WTC11 (cell line): ENCODE measurements around the gene TTC7B. TPM values are rescaled to one million over a fixed set of nuclear protein-coding genes. Genes with fewer than 3 reads are reported as not detected.
A peak's percentile ranks its signal among the peaks of the same experiment; 100 is the strongest.

Source experiments
- ATAC-seq: fragments of 200-7000 bp; cut with Tn5 transposase; 2 replicates; pipeline ENCODE4 v1.10.0; 2021; ENCODE audit warnings: mild to moderate bottlenecking, moderate library complexity
- CTCF ChIA-PET: fragments of 300-600 bp; sonication (Branson Sonifier 250); formaldehyde crosslinking; loops from one replicate; lab custom pipeline; 2021; ENCODE audit warnings: antibody characterized with exemption; lab: Charles Lee
- POLR2A ChIA-PET: fragments of 350-600 bp; sonication (Branson Sonifier 250); formaldehyde crosslinking; loops from one replicate; lab custom pipeline; 2021; ENCODE audit warnings: antibody characterized with exemption; lab: Charles Lee
- DNase-seq: peaks from one replicate; pipeline ENCODE4 v3.0.0; 2021; ENCODE audit warnings: low spot score
- H3K27ac Mint-ChIP-seq: 2 replicates; pipeline ENCODE4 v1.8.0; 2021; ENCODE audit warnings: mixed read lengths
- H3K27me3 Mint-ChIP-seq: 2 replicates; pipeline ENCODE4 v1.8.0; 2021; ENCODE audit warnings: low read depth, mild to moderate bottlenecking, moderate library complexity, mixed read lengths
- H3K36me3 Mint-ChIP-seq: 2 replicates; pipeline ENCODE4 v1.8.0; 2021; ENCODE audit warnings: mixed read lengths
- H3K4me1 Mint-ChIP-seq: 2 replicates; pipeline ENCODE4 v1.8.0; 2022; ENCODE audit warnings: mixed read lengths
- H3K4me3 Mint-ChIP-seq: 2 replicates; pipeline ENCODE4 v1.8.0; 2021; ENCODE audit warnings: mild to moderate bottlenecking, moderate library complexity, mixed read lengths
- H3K9me3 Mint-ChIP-seq: 2 replicates; pipeline ENCODE4 v1.8.0; 2021; ENCODE audit warnings: mixed read lengths
- ATF1 ChIP-seq: sonication (generic); formaldehyde crosslinking; IDR thresholded peaks from 2 replicates; pipeline ENCODE4 v1.8.1; 2023; ENCODE audit warnings: mild to moderate bottlenecking, moderate library complexity, missing genetic modification reagents
- FOXK1 ChIP-seq: sonication (generic); formaldehyde crosslinking; IDR thresholded peaks from 2 replicates; pipeline ENCODE4 v1.8.0; 2022; ENCODE audit warnings: mild to moderate bottlenecking, moderate library complexity, missing genetic modification reagents
- FOXP1 ChIP-seq: sonication (generic); formaldehyde crosslinking; IDR thresholded peaks from 2 replicates; pipeline ENCODE4 v1.8.0; 2022; ENCODE audit warnings: missing genetic modification reagents, mild to moderate bottlenecking, moderate library complexity, borderline replicate concordance
- GABPB1 ChIP-seq: sonication (generic); formaldehyde crosslinking; IDR thresholded peaks from 2 replicates; pipeline ENCODE4 v1.8.1; 2023; ENCODE audit warnings: mild to moderate bottlenecking, missing genetic modification reagents
- GTF2I ChIP-seq: fragments of 250-450 bp; sonication (Bioruptor Pico); conservative IDR thresholded peaks from 2 replicates; pipeline ENCODE4 v1.4.0; 2021; ENCODE audit warnings: mild to moderate bottlenecking
- NR1H2 ChIP-seq: sonication (generic); formaldehyde crosslinking; IDR thresholded peaks from 2 replicates; pipeline ENCODE4 v1.9.0; 2021; ENCODE audit warnings: mild to moderate bottlenecking, moderate library complexity, missing genetic modification reagents
- RORB ChIP-seq: fragments of 250-450 bp; sonication (Bioruptor Pico); IDR thresholded peaks from 2 replicates; pipeline ENCODE4 v1.9.0; 2021; ENCODE audit warnings: mild to moderate bottlenecking
- ZNF263 ChIP-seq: sonication (generic); formaldehyde crosslinking; IDR thresholded peaks from 2 replicates; pipeline ENCODE4 v1.8.1; 2022; ENCODE audit warnings: low read depth, mild to moderate bottlenecking, moderate library complexity, missing genetic modification reagents
- ZNF416 ChIP-seq: fragments of 250-450 bp; sonication (Bioruptor Pico); IDR thresholded peaks from 2 replicates; pipeline ENCODE4 v1.9.0; 2021; ENCODE audit warnings: mild to moderate bottlenecking, inconsistent platforms
- ZNF423 ChIP-seq: fragments of 250-450 bp; sonication (Bioruptor Pico); IDR thresholded peaks from 2 replicates; pipeline ENCODE4 v2.1.2; 2022; ENCODE audit warnings: mild to moderate bottlenecking, moderate library complexity
- total RNA-seq: library from RNA; stranded (reverse); gene quantifications from 3 replicates; pipeline ENCODE4 v1.2.3, GENCODE V29; 2021
- TF ChIP-seq, protein P1 (sequence below): sonication (generic); formaldehyde crosslinking; IDR thresholded peaks from 2 replicates; pipeline ENCODE4 v1.8.1; 2023; ENCODE audit warnings: mild to moderate bottlenecking, missing genetic modification reagents
- TF ChIP-seq, protein P2 (sequence below): sonication (generic); formaldehyde crosslinking; IDR thresholded peaks from 2 replicates; pipeline ENCODE4 v1.8.0; 2022; ENCODE audit warnings: mild to moderate bottlenecking, missing genetic modification reagents
- TF ChIP-seq, protein P3 (sequence below): fragments of 250-450 bp; sonication (Bioruptor Pico); conservative IDR thresholded peaks from 2 replicates; pipeline ENCODE4 v1.9.0; 2021; ENCODE audit warnings: mild to moderate bottlenecking

The TTC7B gene
- total RNA-seq, 1 experiment from 2014 or later, result 27.6 TPM

DNA sequence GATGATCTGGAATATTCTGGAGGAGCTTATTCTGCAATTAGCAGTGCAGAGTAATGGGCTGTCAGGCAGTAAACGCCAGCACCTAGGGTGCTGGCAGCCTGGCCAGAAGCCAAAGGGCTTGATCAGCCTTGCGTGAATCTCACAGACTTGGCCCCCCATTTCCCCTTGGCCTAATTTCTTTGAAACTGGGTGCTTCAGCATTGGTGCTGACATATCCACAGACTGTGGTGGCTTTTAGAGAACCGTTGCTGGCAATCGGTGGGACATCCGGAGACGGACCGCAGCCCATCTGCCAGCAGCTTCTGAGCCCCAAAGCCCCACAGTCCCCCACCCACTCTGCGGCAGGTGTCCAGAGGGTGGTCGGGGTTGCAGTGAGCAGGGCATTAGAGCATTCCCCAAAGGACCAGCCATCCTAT lies 262.3 kb downstream of the TTC7B start (continued):
- TF ChIP-seq, protein P1, sequence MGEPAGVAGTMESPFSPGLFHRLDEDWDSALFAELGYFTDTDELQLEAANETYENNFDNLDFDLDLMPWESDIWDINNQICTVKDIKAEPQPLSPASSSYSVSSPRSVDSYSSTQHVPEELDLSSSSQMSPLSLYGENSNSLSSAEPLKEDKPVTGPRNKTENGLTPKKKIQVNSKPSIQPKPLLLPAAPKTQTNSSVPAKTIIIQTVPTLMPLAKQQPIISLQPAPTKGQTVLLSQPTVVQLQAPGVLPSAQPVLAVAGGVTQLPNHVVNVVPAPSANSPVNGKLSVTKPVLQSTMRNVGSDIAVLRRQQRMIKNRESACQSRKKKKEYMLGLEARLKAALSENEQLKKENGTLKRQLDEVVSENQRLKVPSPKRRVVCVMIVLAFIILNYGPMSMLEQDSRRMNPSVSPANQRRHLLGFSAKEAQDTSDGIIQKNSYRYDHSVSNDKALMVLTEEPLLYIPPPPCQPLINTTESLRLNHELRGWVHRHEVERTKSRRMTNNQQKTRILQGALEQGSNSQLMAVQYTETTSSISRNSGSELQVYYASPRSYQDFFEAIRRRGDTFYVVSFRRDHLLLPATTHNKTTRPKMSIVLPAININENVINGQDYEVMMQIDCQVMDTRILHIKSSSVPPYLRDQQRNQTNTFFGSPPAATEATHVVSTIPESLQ, result no peak
- no peak for TF ChIP-seq ZNF263 (CRISPR knock-in tag)
- TF ChIP-seq, protein P2, sequence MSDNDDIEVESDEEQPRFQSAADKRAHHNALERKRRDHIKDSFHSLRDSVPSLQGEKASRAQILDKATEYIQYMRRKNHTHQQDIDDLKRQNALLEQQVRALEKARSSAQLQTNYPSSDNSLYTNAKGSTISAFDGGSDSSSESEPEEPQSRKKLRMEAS (CRISPR knock-in tag), result no peak
- TF ChIP-seq FOXK1 (CRISPR knock-in tag), result no peak

DNA sequence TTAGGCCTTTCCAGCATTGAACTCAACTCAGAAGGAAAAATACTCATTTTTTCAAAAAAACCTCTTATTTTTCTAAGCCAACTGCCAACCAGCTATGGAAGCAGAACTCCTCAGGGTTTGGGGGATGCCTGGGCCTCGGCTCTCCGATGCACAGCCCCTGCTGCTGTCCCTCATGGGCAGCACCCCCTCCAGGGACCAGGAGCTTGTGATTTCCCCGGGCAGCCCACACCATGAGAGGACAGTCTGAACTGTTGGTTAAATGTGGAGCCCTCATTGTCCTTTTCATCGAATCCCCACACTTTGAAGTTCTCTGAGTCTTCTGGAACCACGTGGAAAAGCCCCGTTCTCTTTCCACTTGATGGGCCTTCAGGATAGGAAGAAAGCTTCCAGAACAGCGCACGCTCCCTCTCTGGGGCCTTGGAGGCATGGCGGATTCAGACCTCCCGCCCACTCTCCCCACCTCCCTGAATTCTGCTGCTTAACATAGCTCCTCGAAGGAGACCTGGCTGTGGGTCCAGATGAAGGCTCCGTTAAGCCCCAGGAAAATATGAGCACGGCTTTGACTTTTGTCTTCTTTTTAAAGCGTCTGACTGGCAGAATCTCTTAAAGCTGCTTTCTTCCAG lies 262.8 kb downstream of the TTC7B start:
- DNase-seq (no peak), ATAC-seq (peak; percentile 32)
- Mint-ChIP-seq H3K36me3 (peaks cover 6% of the 10 kb centered on the region), H3K4me1 (peaks cover 17% of the 10 kb centered on the region), H3K4me3 (no peak overlapping the region), H3K27ac (no peak overlapping the region), H3K9me3 (peaks cover 10% of the 10 kb centered on the region), H3K27me3 (peaks cover 5% of the 10 kb centered on the region)
- ChIA-PET CTCF (interaction anchor here (0.5 to 1.2 kb wide), 6 partner anchors 11 to 204 kb away, joined by 3 to 5 read pairs (median 3); no protein-coding TSS in a partner anchor), POLR2A (interaction anchor here (0.6 to 1.0 kb wide), 2 partner anchors 52 to 213 kb away, joined by 3 to 5 read pairs; no protein-coding TSS in a partner anchor)
- no peak for TF ChIP-seq FOXP1
- TF ChIP-seq, protein P2 (CRISPR knock-in tag), result no peak
- TF ChIP-seq, protein P3, sequence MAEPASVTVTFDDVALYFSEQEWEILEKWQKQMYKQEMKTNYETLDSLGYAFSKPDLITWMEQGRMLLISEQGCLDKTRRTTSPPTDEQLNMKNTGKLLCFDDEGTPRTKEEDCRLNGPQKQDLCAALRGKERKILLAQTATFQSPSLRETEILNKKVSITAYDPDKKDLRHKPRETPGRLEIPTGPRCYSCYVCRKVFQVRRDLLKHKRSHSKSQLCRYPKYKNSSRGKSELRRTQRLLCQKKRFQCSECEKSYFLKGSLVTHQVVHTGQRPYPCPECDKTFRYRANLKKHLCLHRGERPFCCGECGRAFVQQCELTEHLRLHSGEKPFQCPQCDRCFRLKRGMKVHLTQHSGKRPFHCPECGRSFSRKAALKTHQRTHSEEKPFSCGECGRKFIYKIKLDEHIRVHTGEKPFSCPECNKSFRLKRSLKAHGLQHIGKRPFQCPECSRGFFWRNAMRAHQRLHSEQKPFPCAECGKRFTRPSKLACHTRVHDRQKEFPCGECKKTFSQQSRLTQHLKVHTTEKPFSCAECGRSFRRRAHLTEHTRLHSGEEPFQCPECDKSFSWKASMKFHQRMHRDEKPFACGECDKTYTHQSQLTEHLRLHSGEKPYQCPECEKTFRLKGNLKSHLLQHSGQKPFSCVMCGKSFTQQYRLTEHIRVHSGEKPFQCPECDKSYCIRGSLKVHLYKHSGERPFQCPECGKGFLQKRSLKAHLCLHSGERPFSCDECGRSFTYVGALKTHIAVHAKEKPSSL, result no peak
- TF ChIP-seq ZNF423 (CRISPR knock-in tag), result no peak
- no peak for TF ChIP-seq GABPB1 (CRISPR knock-in tag)

DNA sequence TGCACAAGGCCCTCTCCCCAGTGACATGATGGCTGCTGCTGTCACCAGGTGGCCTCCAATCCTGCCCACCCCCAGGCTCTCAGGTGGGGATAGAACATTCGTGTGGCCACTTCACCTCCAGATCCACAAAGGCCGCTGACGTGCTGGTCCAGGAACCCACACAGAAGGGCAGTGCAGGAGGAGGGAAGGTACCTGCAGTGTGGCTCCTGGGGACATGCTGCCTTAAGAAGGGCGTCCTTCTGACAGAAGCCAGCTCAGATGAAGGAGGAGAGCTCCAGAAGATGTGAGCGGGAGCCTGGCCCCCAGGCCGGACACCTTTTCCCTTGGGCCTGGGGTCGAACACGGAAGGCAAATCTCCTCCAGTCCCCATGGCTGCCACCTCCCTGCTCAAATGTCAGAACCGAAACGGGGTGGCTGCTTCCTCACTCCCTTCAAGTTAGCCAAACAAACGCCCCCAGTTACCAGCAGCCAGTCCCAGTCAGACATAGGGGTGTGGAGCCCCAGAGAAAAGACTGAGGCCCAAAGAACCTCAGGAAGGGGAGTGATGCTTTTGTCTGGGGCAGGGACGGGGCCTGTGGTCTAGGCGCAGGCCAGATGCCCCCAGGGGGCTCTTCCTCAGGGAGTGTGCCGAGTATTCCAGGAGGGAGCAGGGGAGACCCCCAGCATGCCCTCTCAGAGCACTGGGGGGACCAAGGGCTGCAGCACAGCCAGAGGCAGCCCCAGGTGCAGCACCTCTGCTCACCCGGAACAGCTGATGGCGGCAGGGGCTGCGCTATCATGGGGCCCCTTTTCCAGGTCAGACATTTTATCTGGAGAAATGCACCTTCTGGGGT lies 263.5 kb downstream of the TTC7B start:
- ATAC-seq (no peak), DNase-seq (no peak)
- no peak overlapping the region for H3K4me3 Mint-ChIP-seq
- no peak for TF ChIP-seq RORB
- TF ChIP-seq ZNF416 (CRISPR knock-in tag), result no peak
- ChIA-PET POLR2A (no interaction called here), CTCF (interaction anchor here (0.8 to 1.2 kb wide), 3 partner anchors 18 to 205 kb away, joined by 3 to 5 read pairs (median 4); no protein-coding TSS in a partner anchor)
- peaks cover 17% of the 10 kb centered on the region for H3K4me1 Mint-ChIP-seq
- peaks cover 10% of the 10 kb centered on the region for H3K9me3 Mint-ChIP-seq
- peaks cover 5% of the 10 kb centered on the region for H3K27me3 Mint-ChIP-seq
- peaks cover 6% of the 10 kb centered on the region for H3K36me3 Mint-ChIP-seq
- H3K27ac Mint-ChIP-seq, result no peak overlapping the region

DNA sequence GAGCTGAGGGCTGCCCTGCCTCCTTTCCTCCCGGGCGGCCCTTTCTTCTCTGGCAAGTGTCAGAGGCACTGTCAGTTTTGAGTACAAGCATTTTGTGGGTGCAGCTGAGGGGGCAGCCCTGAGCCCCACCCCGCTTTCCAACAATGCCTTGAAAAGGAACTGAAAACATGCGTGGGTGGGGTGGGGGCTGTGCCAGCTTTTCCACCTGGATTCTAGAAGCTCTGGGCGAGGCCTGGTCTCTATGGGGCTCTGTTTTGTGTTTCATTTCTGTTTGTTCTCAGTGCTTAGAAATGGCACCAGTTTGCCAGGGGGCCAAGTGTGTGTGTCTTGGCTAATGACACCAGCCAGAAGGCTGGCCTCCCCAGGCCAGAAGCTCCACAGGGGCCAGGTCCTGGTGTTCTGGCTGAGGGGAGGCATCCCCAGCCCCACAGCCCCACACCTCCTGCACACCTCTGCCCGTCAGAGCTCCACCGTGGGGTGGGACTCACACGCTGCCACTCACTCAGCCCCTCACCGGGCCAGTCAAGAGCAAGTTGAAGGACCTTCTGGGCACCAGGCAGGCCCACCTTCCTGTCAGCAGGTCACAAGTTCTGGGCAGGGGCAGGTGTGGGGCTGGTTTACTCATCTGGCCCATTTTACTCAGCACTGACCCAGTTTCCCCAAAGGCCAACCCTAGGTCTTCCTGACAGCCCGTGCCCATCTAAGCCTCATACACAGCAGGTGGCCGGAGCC lies 264.3 kb downstream of the TTC7B start:
- CTCF ChIA-PET, result no interaction called here
- H3K4me3 Mint-ChIP-seq, result no peak overlapping the region

More for the DNA sequence above, 264.3 kb downstream of the TTC7B start:
- H3K27ac Mint-ChIP-seq, result no peak overlapping the region
- no peak for DNase-seq
- POLR2A ChIA-PET, result no interaction called here
- H3K4me1 Mint-ChIP-seq, result peaks cover 20% of the 10 kb centered on the region
- H3K27me3 Mint-ChIP-seq, result peaks cover 5% of the 10 kb centered on the region
- no peak for TF ChIP-seq NR1H2 (CRISPR knock-in tag)
- TF ChIP-seq ATF1 (CRISPR knock-in tag), result no peak
- no peak for TF ChIP-seq GTF2I (CRISPR knock-in tag)
- no peak for TF ChIP-seq FOXK1 (CRISPR knock-in tag)
- TF ChIP-seq, all 79 proteins: peak for 0
- no peak for ATAC-seq
- peaks cover 6% of the 10 kb centered on the region for H3K36me3 Mint-ChIP-seq
- H3K9me3 Mint-ChIP-seq, result peaks cover 5% of the 10 kb centered on the region
